T follicular helper cell (primary cell): ENCODE measurements around the gene HDAC11.
"Not testable (repeated sequence)": the region's sequence is repeated elsewhere in the genome, so short reads cannot be mapped to it uniquely, and the experiment has no call there.

ENCODE experiments used
- DNase-seq: peaks from one replicate; pipeline ENCODE4 v3.0.0-alpha.2; 2020; ENCODE audit warnings: low read depth

HDAC11 gene

GRCh38 chr3:13493867-13494441 lies 13.8 kb downstream of the HDAC11 start:
- DNase-seq: no peak

- DNase-seq: no peak
Measured at GRCh38 chr3:13494463-13495350, 14.6 kb downstream of the HDAC11 start.

- no peak for DNase-seq
Measured at GRCh38 chr3:13495351-13495813, 15.3 kb downstream of the HDAC11 start.

GRCh38 chr3:13495921-13496723 lies 16.0 kb downstream of the HDAC11 start:
- peak; percentile 52 for DNase-seq

- DNase-seq: no peak
Measured at GRCh38 chr3:13496879-13497278, 16.8 kb downstream of the HDAC11 start.

GRCh38 chr3:13497386-13497785 lies 17.3 kb downstream of the HDAC11 start:
- DNase-seq: no peak

GRCh38 chr3:13498354-13499060 lies 18.4 kb downstream of the HDAC11 start:
- DNase-seq: no peak

GRCh38 chr3:13499246-13499645 lies 19.1 kb downstream of the HDAC11 start:
- not testable (repeated sequence) for DNase-seq

- no peak for DNase-seq
Measured at GRCh38 chr3:13500133-13500885, 20.2 kb downstream of the HDAC11 start.

GRCh38 chr3:13501056-13501455 lies 20.9 kb downstream of the HDAC11 start:
- DNase-seq: no peak

GRCh38 chr3:13501521-13501920 lies 21.4 kb downstream of the HDAC11 start:
- DNase-seq: no peak

- DNase-seq: no peak
Measured at GRCh38 chr3:13501958-13502790, 22.1 kb downstream of the HDAC11 start.

- no peak for DNase-seq
Measured at GRCh38 chr3:13502791-13503060, 22.6 kb downstream of the HDAC11 start.

- no peak for DNase-seq
Measured at GRCh38 chr3:13504161-13504831, 24.2 kb downstream of the HDAC11 start.

- DNase-seq: no peak
Measured at GRCh38 chr3:13505147-13506130, 25.3 kb downstream of the HDAC11 start.

GRCh38 chr3:13506239-13506638 lies 26.1 kb downstream of the HDAC11 start:
- no peak for DNase-seq

- DNase-seq: no peak
Measured at GRCh38 chr3:13506680-13507079, 26.6 kb downstream of the HDAC11 start.

GRCh38 chr3:13507247-13507569 lies 27.1 kb downstream of the HDAC11 start:
- no peak for DNase-seq
